ENCODE measurements around the gene MC1R. TPM values are rescaled to one million over a fixed set of nuclear protein-coding genes. Genes with fewer than 3 reads are reported as not detected.
"Not testable (repeated sequence)": the region's sequence is repeated elsewhere in the genome, so short reads cannot be mapped to it uniquely, and the experiment has no call there.

The MC1R gene
- polyA plus RNA-seq, 3 donors = 3.1 to 6.4 (median 5.3) TPM

DNA sequence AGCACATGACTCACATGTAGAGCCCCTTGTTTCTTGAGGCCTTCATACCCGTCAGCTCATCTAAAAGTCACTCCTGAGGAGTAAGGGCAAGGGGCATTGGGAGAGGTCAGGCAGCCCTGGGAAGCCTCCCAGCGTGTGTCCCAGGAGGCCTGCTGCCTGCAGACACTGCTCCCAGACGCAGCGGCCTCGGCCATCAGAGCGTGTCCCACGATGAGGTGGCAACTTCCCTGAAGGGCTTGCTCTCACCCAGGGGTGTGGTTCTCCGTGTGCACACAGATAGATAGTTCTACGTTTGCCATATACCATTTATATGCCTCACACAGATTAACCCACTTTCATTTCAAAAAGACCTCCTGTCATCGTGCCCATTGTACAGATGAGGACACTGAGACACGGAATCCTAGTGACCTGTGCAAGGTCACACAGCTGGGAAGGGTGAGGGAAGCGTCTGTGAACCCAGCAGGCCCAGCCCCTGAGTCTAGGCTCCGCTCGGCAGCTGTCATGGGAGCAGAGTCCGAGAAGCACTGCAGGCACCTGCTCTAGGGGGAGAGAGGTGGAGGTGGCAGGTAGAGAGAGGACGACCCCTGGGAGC is 12.7 kb downstream of the MC1R start:
- no peak for DNase-seq

DNA sequence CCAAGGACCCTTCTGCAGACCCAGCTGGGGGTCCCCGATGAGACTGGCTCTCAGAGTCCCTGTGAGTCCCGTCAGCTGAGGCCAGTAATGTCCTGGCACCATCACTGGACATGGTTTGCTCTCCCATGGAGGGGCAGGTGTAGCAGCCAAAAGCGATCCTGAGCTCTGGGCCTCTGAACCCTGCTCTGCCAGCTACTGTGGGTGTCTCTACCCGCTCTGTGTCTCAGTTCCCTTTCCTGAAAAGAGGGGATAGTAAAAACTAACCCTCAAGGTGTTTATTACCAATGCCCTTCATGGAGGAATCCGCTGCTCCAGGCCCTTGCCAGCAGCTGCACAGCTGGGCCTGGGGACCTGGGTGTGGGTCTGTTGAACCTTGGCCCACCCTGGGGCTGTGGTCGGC is 13.3 kb downstream of the MC1R start:
- no peak for DNase-seq

DNA sequence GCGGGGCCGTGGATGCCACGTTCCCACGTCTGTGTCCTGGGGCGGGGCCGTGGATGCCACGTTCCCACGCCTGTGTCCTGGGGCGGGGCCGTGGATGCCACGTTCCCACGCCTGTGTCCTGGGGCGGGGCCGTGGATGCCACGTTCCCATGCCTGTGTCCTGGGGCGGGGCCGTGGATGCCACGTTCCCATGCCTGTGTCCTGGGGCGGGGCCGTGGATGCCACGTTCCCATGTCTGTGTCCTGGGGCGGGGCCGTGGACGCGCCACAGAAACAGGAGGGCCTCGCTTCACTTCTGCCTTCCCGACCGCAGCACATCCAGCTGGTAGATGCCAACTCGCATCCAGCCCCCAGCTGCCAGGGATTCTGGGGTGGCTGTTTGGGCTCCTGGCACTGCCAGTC is 15.4 kb downstream of the MC1R start:
- DNase-seq = not testable (repeated sequence)

DNA sequence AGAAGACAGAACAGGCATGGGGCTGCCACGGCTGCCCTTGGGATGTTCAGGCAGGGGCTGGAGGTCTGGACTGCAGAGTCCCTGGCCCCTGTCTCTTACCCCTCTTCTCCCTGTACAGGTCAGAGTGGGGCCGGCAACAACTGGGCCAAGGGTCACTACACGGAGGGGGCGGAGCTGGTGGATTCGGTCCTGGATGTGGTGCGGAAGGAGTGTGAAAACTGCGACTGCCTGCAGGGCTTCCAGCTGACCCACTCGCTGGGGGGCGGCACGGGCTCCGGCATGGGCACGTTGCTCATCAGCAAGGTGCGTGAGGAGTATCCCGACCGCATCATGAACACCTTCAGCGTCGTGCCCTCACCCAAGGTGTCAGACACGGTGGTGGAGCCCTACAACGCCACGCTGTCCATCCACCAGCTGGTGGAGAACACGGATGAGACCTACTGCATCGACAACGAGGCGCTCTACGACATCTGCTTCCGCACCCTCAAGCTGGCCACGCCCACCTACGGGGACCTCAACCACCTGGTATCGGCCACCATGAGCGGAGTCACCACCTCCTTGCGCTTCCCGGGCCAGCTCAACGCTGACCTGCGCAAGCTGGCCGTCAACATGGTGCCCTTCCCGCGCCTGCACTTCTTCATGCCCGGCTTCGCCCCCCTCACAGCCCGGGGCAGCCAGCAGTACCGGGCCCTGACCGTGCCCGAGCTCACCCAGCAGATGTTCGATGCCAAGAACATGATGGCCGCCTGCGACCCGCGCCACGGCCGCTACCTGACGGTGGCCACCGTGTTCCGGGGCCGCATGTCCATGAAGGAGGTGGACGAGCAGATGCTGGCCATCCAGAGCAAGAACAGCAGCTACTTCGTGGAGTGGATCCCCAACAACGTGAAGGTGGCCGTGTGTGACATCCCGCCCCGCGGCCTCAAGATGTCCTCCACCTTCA is 16.2 kb downstream of the MC1R start:
- DNase-seq = no peak

DNA sequence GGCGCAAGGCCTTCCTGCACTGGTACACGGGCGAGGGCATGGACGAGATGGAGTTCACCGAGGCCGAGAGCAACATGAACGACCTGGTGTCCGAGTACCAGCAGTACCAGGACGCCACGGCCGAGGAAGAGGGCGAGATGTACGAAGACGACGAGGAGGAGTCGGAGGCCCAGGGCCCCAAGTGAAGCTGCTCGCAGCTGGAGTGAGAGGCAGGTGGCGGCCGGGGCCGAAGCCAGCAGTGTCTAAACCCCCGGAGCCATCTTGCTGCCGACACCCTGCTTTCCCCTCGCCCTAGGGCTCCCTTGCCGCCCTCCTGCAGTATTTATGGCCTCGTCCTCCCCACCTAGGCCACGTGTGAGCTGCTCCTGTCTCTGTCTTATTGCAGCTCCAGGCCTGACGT is 17.0 kb downstream of the MC1R start:
- not testable (repeated sequence) for DNase-seq

DNA sequence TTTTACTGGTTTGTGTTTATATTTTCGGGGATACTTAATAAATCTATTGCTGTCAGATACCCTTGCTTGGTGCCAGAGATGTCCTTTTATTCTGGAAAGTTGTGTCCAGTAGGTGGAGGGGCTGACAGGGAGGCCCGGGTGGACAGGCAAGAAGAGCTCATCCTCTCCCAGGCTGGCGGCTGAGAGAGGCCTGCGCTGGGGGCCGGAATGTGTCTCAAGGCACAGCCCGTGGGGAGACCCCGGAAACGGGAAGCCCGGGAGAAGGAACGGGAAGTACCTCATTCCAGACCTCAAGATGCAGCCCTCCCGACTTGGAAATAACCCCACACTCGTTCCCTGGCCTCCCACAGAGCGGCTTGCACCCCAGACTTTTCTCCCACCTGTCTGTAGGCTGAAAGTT is 17.4 kb downstream of the MC1R start:
- DNase-seq = no peak

DNA sequence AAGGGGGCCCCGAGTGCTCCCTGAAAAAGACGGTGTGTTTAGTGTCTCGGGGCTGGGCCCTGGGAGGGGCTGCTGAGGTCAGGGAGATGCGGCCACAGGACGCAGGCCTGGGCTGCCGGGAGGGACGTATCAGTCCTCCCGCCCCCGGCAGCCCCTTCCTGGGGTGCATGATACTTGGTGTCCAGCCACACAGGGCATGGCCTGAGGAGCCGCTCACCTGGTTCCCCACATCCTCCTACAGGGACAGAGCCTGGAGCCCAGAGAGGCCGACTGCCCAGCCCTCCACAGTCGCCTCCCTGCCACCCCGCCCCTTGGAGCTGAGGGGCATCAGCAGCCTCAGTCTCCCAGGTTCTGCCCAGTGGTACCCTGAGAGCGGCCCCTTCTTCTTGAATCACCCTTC is 17.8 kb downstream of the MC1R start:
- no peak for DNase-seq

DNA sequence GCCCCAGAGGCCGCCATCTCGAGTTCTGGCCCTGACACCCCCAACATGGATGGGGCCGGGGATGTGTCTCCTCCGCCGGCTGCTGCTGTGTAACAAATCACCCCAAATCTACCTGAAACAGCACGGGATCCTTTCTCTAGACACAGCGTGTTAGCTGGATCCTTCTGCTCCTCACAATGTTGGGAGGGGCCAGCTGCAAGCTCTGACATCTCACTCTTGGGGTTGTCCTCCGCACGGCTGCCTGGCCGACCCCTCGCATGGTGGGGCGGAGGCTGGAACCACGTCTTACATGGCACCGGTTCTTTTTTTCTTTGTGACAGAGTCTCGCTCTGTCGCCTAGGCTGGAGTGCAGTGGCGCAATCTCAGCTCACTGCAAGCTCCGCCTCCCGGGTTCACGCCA is 18.3 kb downstream of the MC1R start:
- no peak for DNase-seq

DNA sequence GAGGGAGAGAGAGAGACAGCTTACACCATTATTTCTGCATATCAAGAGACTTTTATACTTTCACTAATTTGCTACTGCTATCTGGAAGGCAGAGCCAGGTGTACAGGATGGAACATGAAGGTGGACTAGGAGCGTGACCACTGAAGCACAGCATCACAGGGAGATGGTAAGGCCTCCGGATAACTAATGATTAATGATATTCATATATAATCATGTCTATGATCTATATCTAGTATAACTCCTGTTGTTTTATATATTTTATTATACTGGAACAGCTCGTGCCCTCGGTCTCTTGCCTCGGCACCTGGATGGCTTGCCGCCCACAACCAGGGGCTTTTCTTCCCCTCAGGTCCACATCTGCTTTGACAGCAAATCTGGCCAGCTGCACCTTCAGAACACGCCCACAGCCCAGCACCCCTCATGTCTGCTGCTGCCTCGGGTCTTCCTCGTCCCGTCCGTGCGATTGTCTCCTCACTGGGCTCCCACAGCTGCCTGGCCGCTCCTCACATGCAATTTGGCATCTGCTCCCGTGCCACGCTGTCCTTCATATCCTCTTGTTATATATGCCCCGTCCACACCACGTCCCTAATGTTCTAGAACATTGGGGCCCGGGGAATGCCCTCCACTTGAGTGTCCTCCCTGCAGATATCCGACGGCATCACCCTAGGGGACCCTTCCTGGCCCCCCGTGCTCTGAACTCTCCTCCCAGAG is 19.7 kb downstream of the MC1R start:
- DNase-seq = no peak

DNA sequence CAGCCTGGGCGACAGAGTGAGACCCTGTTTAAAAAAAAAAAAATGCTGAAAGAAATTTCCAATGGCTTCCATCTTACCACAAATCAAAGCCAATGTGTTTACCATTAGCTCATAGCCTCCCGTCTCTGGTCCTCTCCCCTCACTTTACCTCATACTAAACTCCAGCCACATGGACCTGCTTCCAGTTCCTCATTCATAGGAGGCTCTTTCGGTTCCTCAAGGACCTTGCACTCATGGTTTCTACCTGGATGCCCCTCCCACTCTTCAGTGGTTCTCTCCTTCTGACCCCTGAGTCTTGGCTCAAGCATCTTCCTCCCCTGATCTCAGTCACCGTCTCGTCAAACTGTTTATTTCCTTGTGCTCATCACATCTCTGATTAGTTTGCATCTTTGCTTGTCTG is 26.1 kb downstream of the MC1R start:
- DNase-seq = no peak

DNA sequence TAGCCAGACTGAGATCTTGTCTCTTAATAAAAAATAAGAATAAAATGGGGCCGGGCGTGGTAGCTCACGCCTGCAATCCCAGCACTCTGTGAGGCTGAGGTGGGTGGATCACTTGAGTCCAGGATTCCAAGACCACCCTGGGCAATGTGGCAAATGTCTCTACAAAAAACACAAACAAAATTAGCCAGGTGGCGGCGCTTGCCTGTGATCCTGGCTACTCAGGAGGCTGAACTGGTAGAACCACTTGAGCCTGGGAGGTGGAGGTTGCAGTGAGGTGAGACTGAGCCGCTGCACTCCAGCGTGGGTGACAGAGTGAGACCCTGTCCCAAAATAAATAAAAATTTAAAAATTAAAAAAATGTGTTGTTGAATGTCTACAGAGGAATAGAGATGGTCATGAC is 27.0 kb downstream of the MC1R start:
- no peak for DNase-seq

DNA sequence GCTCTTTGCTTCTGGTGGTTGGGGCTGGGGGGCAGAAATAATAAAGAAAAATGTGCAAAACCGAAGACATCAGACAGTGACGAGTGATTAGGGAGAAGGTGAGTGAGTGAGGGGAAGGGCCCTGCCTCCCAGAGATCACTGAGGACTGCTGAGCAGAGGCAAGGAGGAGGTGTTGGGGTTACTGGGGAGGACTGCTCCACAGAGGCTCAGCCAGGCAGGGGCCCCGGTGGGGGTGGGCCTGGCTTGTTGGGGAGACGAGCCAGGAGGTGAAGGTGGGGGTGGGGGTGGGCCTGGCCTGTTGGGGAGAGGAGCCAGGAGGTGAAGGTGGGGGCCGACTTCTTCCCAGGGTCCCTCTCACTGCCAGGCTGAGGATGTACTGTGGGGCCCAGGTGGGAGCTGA is 27.9 kb downstream of the MC1R start:
- DNase-seq = no peak

DNA sequence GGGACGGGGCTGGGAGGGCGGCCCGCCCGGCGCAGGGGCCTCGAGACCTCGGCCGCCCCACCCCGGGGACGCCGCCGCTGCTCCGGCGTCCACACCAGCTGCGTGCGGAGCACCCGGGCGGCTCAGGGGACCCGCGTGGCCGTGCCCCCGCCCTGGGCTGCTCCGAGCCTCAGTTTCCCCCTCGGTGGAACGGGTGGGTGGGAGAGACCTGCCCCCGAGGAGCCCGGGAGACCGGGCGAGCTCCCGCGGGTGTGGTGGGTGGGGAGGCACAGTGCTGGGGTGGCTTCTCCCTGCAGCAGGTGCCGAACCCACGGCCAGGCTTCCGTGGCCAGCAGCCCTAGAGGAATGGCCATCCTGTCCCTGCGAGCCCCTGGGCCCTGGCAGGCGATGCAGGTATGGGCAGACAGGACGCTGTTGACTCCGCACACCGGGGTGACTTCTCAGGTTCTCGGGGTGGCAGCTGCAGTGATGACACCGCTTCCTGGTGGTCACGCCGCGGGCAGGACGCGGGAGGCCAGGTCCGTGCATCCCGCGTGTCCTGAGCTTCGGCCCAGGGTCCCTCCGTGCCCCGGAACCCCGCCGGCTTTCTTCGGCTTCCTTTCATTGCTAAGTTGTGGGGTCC is 30.6 kb downstream of the MC1R start:
- no peak for DNase-seq

DNA sequence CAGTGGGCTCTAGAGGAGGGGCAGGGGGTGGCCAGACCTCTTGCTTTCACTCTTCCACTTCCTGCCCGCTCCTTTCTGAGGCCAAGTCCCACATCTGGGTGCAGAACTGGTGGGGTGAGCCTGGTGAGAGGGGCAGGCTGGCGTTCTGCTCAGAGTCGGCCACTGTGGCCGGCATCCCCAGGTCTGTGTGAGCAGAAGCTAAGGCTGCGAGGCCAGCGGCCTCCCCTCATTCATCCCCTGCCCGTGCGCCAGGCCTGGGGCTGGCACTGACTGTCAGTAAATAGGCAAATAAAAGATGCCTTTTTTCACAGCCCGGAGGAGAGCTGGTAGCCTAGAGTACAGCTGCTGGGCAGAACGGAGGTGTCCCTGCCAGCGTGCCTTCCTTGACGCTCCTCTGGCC is 31.1 kb downstream of the MC1R start:
- DNase-seq = no peak

DNA sequence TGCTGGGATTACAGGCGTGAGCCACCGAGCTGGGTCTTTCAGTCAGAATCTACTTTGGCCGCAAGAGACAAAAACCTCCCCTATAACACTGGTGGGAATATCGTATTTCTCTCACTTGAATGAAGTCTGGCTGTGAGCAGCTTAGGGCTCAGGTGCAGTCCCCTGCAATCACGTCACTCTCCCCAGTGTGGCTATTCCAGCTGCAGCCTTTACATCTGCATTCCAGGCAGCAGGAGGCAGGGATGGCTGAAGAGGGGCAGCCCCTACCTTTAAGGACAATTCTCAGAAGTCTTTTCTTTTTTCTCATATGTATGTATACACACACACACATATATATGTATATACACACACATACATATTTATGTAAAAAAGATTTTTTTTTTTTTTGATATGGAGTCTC is 32.8 kb downstream of the MC1R start:
- no peak for DNase-seq

DNA sequence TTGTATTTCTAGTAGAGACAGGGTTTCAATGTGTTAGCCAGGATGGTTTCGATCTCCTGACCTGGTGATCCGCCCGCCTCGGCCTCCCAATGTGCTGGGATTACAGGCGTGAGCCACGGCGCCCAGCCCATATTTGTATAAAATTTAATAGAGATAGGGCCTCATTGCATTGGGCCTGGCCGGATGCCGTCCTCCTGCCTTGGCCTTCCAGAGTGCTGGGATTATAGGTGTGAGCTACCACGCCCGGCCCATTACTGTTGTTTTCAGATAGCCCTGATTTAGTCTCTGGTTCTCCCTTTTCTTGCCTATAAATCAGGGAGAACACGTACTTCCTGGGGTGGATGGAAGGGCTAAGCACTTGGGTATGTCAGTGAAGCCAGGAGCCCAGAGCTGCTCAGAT is 33.4 kb downstream of the MC1R start:
- DNase-seq = no peak

DNA sequence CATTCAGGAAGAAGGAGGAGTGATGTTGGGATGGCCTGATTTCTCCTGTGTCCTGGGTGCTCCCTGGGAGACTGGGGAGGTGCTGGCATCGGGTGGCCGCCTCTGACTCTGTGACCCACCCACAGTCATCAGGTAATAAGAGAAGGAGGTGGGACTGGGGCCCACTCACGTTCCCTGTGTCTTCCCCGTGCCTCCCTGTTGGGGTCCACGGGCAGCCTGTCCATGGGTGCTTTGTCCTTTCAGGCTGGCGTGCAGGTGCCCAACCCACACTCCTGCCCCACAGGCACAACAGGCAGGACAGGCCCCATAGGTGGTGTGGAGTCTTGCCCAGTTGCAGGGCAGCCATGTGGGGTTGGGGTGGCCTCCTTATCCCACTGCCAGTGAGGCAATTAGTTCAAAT is 33.9 kb downstream of the MC1R start:
- DNase-seq = no peak

DNA sequence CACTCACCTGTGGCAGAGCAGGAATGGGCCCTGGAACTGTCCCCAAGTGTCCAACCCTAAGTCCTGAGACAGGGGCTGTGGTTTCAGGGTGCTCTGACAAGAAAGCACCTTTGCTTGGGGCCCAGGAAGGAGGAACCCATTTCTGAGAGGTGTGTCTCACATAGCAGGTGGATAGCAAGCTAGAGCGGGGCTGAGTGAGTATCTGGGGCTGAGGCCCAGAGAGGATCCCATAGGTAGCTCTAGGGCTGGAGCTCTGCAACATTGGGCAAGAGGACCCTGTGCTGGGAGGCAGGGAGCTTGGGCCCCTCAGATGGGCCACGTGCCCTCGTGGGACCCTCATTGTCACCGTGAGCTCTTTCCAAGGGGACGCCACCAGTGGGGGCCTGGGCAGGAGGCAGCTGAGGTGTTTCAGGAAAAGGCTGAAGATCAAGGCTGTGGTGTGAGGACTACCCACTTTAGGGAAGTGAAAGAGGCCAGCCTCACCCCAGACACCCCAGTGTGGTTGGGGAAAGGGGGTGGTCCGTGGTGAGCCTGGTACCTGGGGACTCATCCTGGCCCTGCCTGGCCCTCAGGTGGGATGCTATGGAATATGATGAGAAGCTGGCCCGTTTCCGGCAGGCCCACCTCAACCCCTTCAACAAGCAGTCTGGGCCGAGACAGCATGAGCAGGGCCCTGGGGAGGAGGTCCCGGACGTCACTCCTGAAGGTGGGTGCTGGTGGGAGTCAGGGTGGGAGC is 35.2 kb downstream of the MC1R start:
- no peak for DNase-seq

DNA sequence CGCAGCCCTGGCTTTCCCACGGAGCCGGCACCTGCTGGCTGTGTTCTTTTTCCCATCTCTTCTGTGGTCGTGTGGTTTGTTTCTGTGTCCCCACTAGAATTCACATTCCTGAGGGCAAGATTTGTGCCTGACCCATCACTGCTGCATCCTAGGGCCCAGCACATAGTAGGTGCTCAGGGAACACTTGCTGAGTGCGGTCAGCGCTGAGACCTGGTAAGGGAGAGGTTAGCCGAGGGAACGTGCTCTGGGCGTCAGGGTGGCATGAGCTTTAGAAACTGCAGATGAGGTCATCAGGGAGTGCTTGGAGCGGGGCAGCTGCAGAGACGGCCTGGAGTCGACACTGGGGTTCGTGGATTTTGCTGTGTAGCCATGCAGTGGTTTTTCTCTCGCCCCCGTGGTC is 35.8 kb downstream of the MC1R start:
- DNase-seq = no peak

DNA sequence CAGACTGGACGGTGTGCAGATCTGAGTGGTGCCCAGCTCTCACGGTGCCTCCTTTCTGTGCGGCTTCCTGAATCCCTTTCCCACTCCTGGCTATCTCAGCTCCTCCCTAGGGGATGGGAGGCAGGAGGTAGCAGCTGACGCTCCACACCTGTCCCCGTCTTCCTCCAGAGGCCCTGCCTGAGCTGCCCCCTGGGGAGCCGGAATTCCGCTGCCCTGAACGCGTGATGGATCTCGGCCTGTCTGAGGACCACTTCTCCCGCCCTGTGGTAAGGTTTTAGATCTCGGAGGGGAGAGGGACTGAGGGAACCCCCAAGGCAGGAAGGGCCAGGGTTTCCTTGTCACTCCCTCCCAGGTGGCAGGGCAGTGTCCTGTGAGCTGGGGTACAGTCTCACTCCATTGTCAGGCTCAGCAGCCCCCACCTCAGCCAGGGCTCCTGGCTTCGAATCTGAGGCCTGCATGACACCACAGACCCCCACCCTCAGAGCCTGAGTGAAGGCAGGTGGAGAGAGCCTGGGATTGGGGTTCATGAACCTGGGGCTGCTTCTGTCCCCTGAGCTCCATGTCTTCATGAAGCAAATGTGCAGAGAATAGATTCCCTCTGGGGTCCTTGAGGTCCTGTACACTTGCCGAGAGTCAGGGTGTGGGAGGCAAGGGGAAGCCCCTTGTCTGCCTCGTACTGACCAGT is 36.5 kb downstream of the MC1R start:
- no peak for DNase-seq

All from renal pelvis (tissue), 4 donors.